ENCODE measurements around the gene USH1C.

Gene USH1C

DNA sequence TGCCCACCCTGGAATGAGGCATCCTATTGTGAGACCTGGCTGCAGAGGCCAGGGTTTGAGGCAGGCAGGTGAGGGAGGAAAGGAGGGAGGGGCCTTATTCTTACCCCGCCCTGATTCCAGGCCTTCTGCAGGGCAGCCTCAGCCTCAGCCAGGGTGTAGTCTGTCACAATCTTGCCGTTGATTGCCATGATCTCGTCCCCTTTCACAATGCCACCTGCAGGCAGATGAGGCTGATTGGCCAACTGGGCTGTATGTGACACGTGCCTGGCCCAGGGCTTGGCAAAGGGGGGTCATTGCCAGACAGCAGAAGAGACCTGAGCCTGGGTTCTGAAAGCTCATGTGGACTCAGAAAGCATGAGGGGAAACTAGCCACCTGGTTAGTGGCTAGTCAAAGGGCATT is 46.2 kb downstream of the USH1C start:
- DNase-seq, result no peak

GRCh38 chr11:17496406-17496805 is 47.8 kb downstream of the USH1C start:
- DNase-seq, result no peak

DNA sequence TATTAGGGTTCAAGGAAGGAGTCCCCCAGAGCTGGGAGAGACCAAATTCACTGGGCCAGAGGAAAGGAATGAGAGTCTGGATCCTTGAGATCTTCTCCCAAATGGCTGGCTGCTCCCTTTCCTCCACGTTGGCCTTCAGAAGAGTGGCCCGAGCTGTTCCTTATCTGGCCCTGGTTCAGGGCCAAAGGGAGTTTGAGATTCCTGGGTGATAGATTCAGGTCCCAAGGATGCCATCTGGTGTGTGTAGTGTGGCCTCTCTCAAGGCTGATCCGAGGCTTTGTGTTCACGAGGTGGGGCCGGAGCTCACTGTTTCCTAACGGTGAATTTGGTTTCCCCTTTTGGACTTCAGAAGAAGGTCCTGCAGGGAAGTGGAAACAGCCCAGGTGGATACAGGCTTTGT is 50.2 kb downstream of the USH1C start:
- no peak for DNase-seq

- no peak for DNase-seq
Observed at GRCh38 chr11:17490938-17491337, 53.3 kb downstream of the USH1C start.

DNA sequence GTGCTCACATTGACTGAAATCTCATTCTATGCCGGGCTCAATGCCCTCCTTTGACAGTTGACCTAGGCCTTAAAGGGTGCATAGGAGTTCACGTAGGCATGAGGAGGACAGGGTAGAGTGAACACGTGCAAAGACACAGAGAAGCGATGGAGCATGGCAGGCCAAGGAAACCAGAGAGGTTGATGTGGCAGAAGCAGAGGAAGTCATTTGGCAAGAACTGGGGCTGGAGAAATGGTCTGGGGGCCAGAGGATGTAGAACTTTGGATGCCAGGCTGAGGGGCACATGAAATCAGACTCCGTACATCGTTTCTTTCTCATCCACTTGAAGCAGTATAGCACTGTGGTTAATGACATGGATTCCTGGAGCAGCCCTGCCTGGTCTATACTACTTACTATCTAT is 54.0 kb downstream of the USH1C start:
- no peak for DNase-seq

DNA sequence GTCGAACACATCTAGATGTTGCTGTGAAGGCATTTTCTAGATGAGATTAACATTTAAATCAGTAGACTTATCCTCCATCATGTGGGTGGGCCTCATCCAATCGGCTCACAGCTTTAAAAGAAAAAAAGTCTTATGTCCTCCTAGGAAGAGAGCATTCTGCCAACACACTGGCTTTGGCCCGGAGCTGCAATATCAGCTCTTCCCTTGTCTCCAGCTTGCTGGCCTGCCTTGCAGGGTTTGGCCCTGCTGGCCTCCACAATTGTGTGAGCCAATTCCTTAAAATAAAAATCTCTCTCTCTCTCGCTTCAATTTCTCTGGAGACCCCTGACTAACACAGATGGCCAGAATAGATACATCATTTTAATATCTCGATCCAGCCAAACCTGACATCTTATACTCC is 54.5 kb downstream of the USH1C start:
- DNase-seq, result peak; percentile 52

- DNase-seq, result no peak
Observed at GRCh38 chr11:17488563-17488962, 55.7 kb downstream of the USH1C start.

GRCh38 chr11:17486646-17487045 is 57.6 kb downstream of the USH1C start:
- no peak for DNase-seq

- DNase-seq, result no peak
Observed at GRCh38 chr11:17483505-17483904, 60.7 kb downstream of the USH1C start.

- no peak for DNase-seq
Observed at GRCh38 chr11:17481905-17482304, 62.3 kb downstream of the USH1C start.

DNA sequence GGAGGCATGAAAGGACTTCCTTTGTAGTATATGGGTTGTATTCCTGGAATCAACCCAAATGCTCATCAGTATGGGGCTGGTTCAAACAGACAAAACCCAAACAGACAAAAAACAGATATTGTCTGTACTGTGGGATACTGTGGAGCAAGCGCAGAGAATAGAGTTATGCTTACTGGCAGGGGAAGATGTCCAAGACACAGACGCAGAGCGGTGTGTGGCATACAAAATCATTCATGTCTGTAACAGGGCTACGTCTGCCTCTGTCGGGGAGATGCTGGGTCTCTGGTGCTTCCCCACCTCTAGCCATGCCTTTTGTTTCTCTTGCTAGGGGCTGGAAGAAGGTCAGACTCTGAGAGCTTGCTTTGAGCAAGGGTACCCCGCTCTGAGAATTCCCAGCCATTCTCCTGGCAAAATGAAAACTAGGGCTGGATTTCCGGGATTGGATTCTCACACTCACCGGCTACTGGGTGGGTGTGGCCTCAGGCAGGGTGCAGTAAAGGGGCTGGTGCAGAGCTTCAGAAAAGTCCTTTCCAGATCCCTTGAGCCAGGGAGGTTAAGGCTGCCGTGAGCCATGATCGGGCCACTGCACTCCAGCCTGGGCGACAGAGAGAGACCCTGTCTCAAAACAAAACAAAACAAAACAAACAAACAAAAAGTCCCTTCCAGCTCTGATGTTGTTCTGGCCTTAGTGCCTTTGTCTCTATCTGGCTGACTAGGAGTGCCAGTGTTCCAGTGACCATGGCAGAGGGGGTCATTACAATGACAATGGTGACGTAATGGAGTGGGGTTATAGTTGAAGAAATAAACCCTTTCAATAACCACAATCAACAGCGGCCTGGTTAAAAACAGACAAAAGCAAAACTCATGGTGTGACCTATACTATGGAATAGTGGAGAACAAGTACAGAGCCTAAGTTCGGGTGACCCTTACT is 64.7 kb downstream of the USH1C start:
- DNase-seq, result peak; percentile 44

DNA sequence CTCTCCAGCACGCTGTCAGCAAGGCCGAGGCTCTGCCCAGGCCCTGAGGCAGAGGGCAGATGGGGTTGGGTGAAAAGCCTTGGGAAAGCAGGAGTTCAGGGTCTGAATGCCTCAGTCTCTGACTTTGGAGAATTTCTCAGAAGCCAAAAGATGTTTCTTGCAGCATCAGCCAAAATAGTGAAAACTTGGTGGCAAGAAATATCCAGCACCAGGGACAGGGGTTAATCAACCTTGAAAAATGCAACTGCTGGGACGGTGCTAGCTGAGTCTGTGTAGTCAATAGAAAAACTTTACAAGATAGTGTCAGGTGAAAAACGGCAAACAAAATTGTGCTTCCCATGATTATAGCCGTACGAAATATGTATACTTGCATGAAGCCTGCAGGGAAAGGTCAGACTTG is 66.1 kb downstream of the USH1C start:
- no peak for DNase-seq

DNA sequence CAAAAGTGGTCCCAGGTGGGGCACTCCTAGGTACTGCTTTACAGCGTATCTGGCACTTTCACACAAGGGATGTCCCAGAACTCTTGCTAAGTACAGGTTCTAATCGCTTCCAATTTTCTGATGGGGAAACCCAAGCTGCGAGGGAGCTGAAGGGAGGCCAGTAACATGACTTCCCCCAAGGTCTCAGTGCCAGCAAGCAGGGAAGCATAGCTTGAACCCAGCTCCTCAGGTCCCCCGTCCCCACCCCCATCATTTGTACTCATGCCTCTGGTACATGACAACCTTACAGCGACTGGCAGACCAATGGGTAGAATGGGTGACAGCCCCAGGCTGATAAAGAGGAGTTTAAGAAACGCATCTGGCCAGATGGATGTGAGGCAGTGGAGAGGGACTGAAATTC is 66.9 kb downstream of the USH1C start:
- no peak for DNase-seq

DNA sequence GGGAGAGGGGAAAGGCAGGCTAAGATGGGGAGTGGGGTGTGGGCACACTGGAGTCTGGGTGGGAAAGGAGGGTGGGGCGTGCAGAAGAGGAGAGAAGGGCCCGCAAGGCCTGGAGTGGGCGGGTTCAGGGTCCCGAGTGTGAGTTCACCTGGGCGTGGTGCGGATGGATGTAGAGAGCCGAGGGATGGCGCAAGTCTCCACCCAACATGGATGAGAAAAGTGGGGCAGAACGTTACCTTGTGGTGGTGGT is 67.2 kb downstream of the USH1C start:
- no peak for DNase-seq

- DNase-seq, result no peak
Observed at GRCh38 chr11:17476317-17477083, 67.7 kb downstream of the USH1C start, which contains the start of gene ABCC8. ABCC8 (minus strand) TSS chr11:17476845; CDS start chr11:17476776, 69 bp downstream.

DNA sequence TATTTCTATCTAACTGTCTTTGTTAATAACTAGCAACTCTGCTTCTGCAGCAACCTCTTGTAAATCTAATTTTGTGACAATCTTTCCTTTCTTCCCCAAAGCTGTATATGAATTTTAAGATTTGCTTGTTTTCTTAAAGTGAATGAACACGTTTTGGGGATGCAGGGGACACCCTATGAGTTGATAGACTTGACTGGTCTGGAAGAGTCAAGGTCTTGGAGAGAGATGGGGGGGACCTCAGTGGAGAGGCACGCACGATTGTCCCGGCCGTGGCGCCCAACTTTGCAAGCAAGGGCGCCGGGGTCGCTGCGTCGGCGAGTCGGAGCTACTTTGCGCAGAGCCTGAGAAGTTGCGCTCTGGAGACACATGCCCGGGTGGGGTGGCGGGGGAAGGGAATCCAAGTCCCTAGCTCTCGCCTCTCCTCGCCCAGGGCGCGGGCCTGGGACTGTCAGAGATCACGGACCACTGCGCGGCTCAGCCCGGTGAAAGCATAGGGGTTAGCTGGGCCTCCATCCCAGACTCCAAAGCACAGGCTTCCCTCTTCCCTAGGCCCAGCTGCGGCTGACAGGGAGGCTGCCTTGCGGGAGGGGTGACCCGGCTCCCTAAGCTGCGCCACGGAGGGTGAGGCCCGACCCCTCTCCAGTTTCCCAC is 68.4 kb downstream of the USH1C start:
- no peak for DNase-seq

- DNase-seq, result no peak
Observed at GRCh38 chr11:17473071-17473744, 71.0 kb downstream of the USH1C start.

DNA sequence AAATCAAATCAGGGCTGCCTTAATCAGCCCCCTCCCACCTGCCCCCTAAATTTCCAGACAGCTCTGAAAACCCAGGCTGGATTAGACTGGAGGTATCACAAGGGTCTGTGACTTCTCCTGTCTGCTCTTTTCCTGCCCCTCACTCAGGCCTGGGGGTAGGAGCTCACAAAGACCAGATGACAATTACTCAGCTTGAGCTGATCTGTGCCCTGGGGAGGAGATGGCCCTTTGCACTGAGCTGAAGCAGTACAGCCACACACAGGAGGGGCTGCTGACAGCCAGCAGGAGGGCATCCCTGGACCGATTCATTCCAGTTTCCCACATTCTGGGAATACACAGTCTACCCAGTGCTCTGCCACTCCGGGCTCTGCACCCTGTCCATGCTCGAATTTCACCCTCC is 71.7 kb downstream of the USH1C start:
- no peak for DNase-seq

DNA sequence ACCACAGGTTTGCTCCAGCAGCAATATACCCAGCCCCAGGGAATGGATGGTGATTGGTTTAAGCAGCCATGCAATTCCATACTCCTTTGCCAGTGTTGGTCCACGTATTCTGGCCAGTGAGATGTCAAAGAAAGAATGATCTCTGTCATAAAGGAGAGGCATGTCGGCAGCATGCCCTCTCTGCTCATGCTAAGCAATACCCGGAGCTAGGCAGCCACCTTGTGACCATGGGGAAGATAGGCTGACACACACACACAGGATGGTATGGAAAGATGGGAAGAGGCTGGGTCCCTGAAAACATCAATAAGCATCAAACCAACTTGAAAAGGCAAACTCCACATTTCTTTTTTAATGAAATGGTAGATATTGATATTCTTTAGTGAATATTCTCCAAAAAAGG is 72.7 kb downstream of the USH1C start:
- DNase-seq, result no peak

DNA sequence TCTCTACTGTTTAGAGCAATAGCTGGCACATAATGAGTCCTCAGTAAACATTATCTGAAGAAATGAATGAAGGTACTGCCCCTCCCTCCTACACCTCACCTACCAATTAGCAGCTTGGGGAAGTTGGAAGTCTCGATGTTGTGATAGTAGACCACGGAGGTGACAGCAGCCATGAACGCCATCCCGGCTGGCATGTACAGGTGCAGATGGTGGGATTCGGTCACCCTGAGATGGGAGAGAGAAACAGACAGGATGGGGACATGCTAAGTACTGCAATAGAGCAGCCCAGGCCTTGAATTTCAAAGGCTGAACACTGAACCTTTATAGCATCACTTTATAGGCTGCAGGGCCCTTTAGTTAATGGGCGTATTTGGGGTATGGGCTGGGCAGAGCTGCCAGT is 74.2 kb downstream of the USH1C start:
- DNase-seq, result no peak

GRCh38 chr11:17468122-17468521 is 76.1 kb downstream of the USH1C start:
- DNase-seq, result no peak

GRCh38 chr11:17463546-17464174 is 80.6 kb downstream of the USH1C start:
- no peak for DNase-seq

GRCh38 chr11:17462940-17463339 is 81.3 kb downstream of the USH1C start:
- DNase-seq, result no peak
